PC-3 (cell line): ENCODE data around the gene CTXND2. TPM values are rescaled to one million over a fixed set of nuclear protein-coding genes. Genes with fewer than 3 reads are reported as not detected.
"Not testable (repeated sequence)": the region's sequence is repeated elsewhere in the genome, so short reads cannot be mapped to it uniquely, and the experiment has no call there.

ENCODE experiments used
- ATAC-seq: fragments of 200-7000 bp; cut with Tn5 transposase; 2 replicates; pipeline ENCODE4 v1.9.1; 2020; ENCODE audit warnings: mild to moderate bottlenecking, moderate library complexity
- BruUV-seq: library from RNA; stranded (reverse); fragments of 400-500 nt; replicated peaks from 2 replicates; lab custom pipeline; 2021; lab: Mats Ljungman, UMichigan
- CTCF ChIA-PET: fragments of 300-600 bp; sonication (Branson Sonifier 250); formaldehyde crosslinking; loops from one replicate; lab custom pipeline; 2022; ENCODE audit warnings: antibody characterized with exemption; lab: Charles Lee
- POLR2A ChIA-PET: fragments of 300-600 bp; sonication (Branson Sonifier 250); formaldehyde crosslinking; loops from one replicate; lab custom pipeline; 2022; ENCODE audit warnings: antibody characterized with exemption; ENCODE audit not compliant: unreplicated experiment; lab: Charles Lee
- DNase-seq: peaks from one replicate; pipeline ENCODE4 v3.0.0-alpha.2; 2015
- H2AFZ ChIP-seq: fragments of 300-600 bp; sonication (generic); 2 replicates; pipeline ENCODE4 v1.6.0; 2016; ENCODE audit warnings: antibody characterized with exemption, low read length
- H3F3A ChIP-seq: fragments of 300-600 bp; sonication (generic); one replicate; pipeline ENCODE4 v1.6.0; 2017; ENCODE audit warnings: antibody characterized with exemption, low read length, control low read depth, mild to moderate bottlenecking; ENCODE audit not compliant: unreplicated experiment
- H3K27ac ChIP-seq: fragments of 300-600 bp; sonication (generic); 2 replicates; pipeline ENCODE4 v1.5.1; 2016; ENCODE audit warnings: mild to moderate bottlenecking, low read length
- H3K27me3 ChIP-seq: fragments of 300-600 bp; sonication (generic); 2 replicates; pipeline ENCODE4 v1.6.1; 2016; ENCODE audit warnings: low read length, mixed read lengths
- H3K36me3 ChIP-seq: fragments of 300-600 bp; sonication (generic); 2 replicates; pipeline ENCODE4 v1.6.1; 2016; ENCODE audit warnings: low read depth, mixed run types, low read length, mixed read lengths
- H3K4me1 ChIP-seq: fragments of 300-600 bp; sonication (generic); 2 replicates; pipeline ENCODE4 v1.5.1; 2016; ENCODE audit warnings: low read length; ENCODE audit not compliant: insufficient read depth
- H3K4me2 ChIP-seq: fragments of 300-600 bp; sonication (generic); 2 replicates; pipeline ENCODE4 v1.6.0; 2016; ENCODE audit warnings: low read length
- H3K4me3 ChIP-seq: fragments of 300-600 bp; sonication (generic); 2 replicates; pipeline ENCODE4 v1.5.1; 2016; ENCODE audit warnings: mild to moderate bottlenecking, low read length, mixed read lengths
- H3K79me2 ChIP-seq: fragments of 300-600 bp; sonication (generic); 2 replicates; pipeline ENCODE4 v1.6.1; 2017; ENCODE audit warnings: low read length, mixed read lengths
- H3K9ac ChIP-seq: fragments of 300-600 bp; sonication (generic); 2 replicates; pipeline ENCODE4 v1.6.0; 2016; ENCODE audit warnings: mild to moderate bottlenecking, low read length
- H3K9me2 ChIP-seq: fragments of 300-600 bp; sonication (generic); replicated peaks from 2 replicates; pipeline ENCODE4 v1.6.1; 2016; ENCODE audit warnings: mixed run types, low read length, mixed read lengths
- H3K9me3 ChIP-seq: fragments of 300-600 bp; sonication (generic); 2 replicates; pipeline ENCODE4 v1.6.1; 2016; ENCODE audit warnings: low read length, mixed read lengths
- H4K20me1 ChIP-seq: fragments of 300-600 bp; sonication (generic); 2 replicates; pipeline ENCODE4 v1.6.1; 2016; ENCODE audit warnings: low read length, mixed read lengths
- EZH2 ChIP-seq: fragments of 300-600 bp; sonication (generic); IDR thresholded peaks from one replicate; pipeline ENCODE4 v1.6.1; 2017; ENCODE audit warnings: antibody characterized with exemption, mild to moderate bottlenecking, low read length; ENCODE audit not compliant: unreplicated experiment
- EZH2phosphoT487 ChIP-seq: fragments of 300-600 bp; sonication (generic); IDR thresholded peaks from 2 replicates; pipeline ENCODE4 v1.6.1; 2018; ENCODE audit warnings: mild to moderate bottlenecking, antibody characterized with exemption, low read length, borderline replicate concordance
- intact Hi-C: fragments of 100-400 bp; cut with micrococcal nuclease; formaldehyde crosslinking; loops from 2 replicates; pipeline ENCODE4 v1.9.0; 2023
- total RNA-seq: library from RNA; depleted of rRNA; stranded (reverse); fragments of >200 nt; gene quantifications from 2 replicates; pipeline ENCODE4 v1.2.3, GENCODE V29; 2014
- TF ChIP-seq, protein P1 (sequence below): fragments of 300-600 bp; sonication (generic); conservative IDR thresholded peaks from 2 replicates; pipeline ENCODE4 v1.5.1; 2017; ENCODE audit warnings: antibody characterized with exemption, low read depth, mild to moderate bottlenecking, low read length

Gene CTXND2
- total RNA-seq, 1 experiment from 2014 or later, result not detected

DNA sequence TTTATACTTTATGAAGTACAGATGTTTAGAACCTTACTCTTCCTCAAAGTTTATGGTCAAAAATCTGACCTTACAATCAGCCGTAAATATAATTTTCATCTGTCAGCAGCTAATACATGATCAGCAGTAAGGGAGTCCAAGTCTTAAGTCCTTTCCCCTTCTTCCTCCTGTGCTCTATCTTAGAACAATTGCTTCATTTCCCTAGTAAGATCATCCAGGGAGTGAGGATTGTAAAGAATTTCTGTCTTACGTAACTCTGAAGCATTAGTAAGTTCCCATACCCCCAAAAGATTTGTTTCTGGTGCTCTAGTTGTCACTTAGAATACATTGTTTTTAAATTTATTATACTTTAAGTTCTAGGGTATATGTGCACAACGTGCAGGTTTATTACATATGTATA is 41.4 kb downstream of the CTXND2 start:
- Histone ChIP-seq H3K9me2 (no peaks in the 10 kb centered on the region), H3K4me3 (no peak overlapping the region), H3K27ac (no peak overlapping the region), H3K27me3 (no peaks in the 10 kb centered on the region), H3K9ac (no peak overlapping the region), H3K4me2 (no peak overlapping the region), H4K20me1 (no peaks in the 10 kb centered on the region), H2AFZ (no peak overlapping the region), H3F3A (no peaks in the 10 kb centered on the region), H3K4me1 (peaks cover 5% of the 10 kb centered on the region; the same call in 1 of the 2 replicates), H3K36me3 (peaks cover 40% of the 10 kb centered on the region), H3K79me2 (peaks cover 22% of the 10 kb centered on the region), H3K9me3 (peaks cover 4% of the 10 kb centered on the region; the same call in 1 of the 2 replicates)
- no peak for DNase-seq
- CTCF ChIA-PET, result no interaction called here
- TF ChIP-seq, protein P1, sequence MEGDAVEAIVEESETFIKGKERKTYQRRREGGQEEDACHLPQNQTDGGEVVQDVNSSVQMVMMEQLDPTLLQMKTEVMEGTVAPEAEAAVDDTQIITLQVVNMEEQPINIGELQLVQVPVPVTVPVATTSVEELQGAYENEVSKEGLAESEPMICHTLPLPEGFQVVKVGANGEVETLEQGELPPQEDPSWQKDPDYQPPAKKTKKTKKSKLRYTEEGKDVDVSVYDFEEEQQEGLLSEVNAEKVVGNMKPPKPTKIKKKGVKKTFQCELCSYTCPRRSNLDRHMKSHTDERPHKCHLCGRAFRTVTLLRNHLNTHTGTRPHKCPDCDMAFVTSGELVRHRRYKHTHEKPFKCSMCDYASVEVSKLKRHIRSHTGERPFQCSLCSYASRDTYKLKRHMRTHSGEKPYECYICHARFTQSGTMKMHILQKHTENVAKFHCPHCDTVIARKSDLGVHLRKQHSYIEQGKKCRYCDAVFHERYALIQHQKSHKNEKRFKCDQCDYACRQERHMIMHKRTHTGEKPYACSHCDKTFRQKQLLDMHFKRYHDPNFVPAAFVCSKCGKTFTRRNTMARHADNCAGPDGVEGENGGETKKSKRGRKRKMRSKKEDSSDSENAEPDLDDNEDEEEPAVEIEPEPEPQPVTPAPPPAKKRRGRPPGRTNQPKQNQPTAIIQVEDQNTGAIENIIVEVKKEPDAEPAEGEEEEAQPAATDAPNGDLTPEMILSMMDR, result no peak
- TF ChIP-seq EZH2phosphoT487 (no peak), EZH2 (no peak)
- no TSS peak for BruUV-seq
- intact Hi-C loops, result loop anchor here (5.0 to 10.0 kb wide), 3 partner anchors 93 to 366 kb away; no protein-coding TSS in a partner anchor
- POLR2A ChIA-PET, result no interaction called here
- ATAC-seq, result no peak

DNA sequence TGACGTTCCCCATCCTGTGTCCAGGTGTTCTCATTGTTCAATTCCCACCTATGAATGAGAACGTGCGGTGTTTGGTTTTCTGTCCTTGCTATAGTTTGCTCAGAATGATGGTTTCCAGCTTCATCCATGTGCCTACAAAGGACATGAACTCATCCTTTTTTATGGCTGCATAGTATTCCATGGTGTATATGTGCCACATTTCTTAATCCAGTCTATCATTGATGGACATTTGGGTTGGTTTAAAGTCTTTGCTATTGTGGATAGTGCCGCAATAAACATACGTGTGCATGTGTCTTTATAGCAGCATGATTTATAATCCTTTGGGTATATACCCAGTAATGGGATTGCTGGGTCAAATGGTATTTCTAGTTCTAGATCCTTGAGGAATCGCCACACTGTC is 41.8 kb downstream of the CTXND2 start:
- BruUV-seq, H3K9me3 ChIP-seq, ATAC-seq, H3K27me3 ChIP-seq, POLR2A ChIA-PET, CTCF ChIA-PET, H3F3A ChIP-seq, H3K4me2 ChIP-seq, H3K4me1 ChIP-seq, H3K9me2 ChIP-seq, H3K4me3 ChIP-seq, H3K27ac ChIP-seq, H2AFZ ChIP-seq, H3K9ac ChIP-seq, DNase-seq, H4K20me1 ChIP-seq: not testable (repeated sequence)
- peaks cover 40% of the 10 kb centered on the region for H3K36me3 ChIP-seq
- intact Hi-C loops, result loop anchor here (5.0 to 10.0 kb wide), 3 partner anchors 94 to 366 kb away; no protein-coding TSS in a partner anchor
- H3K79me2 ChIP-seq, result peaks cover 22% of the 10 kb centered on the region

DNA sequence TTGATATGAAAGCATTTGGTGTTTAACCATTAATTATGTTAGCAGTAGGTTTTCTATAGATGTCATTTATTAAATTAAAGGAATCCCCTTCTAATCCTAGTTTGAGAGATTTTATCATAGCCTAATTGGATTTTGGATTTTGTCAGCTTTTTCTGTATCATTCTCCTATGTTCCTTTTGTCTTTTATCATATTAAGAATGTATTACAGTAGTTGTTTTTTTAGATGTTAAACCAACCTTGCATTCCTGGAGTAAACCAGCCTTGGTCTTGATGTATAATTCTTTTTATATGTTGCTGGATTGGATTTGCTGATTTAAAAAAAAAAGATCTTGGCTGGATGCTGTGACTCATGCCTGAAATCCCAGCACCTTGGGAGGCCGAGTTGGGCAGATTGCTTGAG is 44.8 kb downstream of the CTXND2 start:
- no TSS peak for BruUV-seq
- ChIA-PET CTCF (no interaction called here), POLR2A (no interaction called here)
- no peak overlapping the region for H3K27ac ChIP-seq
- peaks cover 4% of the 10 kb centered on the region; the same call in 1 of the 2 replicates for H3K4me1 ChIP-seq
- DNase-seq (no peak), ATAC-seq (no peak)
- H3K27me3 ChIP-seq, result no peaks in the 10 kb centered on the region
- intact Hi-C loops, result no loop called here
- no peak overlapping the region for H2AFZ ChIP-seq
- H3K36me3 ChIP-seq, result peaks cover 53% of the 10 kb centered on the region
- no peaks in the 10 kb centered on the region for H3K9me2 ChIP-seq
- no peaks in the 10 kb centered on the region for H4K20me1 ChIP-seq
- peaks cover 17% of the 10 kb centered on the region for H3K79me2 ChIP-seq
- TF ChIP-seq, protein P1, result no peak
- no peak for TF ChIP-seq EZH2phosphoT487
- TF ChIP-seq EZH2, result no peak
- peaks cover 4% of the 10 kb centered on the region; the same call in 1 of the 2 replicates for H3K9me3 ChIP-seq
- H3K4me3 ChIP-seq, result no peak overlapping the region
- no peak overlapping the region for H3K4me2 ChIP-seq
- no peak overlapping the region for H3K9ac ChIP-seq
- no peaks in the 10 kb centered on the region for H3F3A ChIP-seq
